Measurements from ENCODE around the gene OTC. TPM values are rescaled to one million over a fixed set of nuclear protein-coding genes. Genes with fewer than 3 reads are reported as not detected.

Gene OTC
- total RNA-seq, 1 donor from 2014 or later = not detected

DNA sequence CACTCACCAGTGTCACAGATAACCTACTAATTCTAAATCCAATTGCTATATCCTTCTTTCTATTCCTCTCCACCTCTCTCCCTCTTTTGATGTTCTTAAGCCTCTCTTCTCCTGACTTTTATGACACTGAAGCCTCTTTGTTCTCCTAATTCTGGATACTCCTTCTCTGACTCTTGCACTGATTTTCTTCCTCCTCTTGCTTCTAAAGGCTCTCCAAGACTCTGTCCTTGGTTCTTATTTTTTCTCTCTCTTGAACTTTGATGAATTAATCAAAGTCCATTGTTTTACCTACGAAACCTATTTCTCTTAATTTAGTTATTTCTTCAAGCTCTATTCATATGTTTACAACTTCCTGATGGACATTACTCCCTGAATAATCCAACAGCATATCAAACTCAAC is 113.3 kb downstream of the OTC start:
- no peak for DNase-seq (ENCODE audit: low spot score)

DNA sequence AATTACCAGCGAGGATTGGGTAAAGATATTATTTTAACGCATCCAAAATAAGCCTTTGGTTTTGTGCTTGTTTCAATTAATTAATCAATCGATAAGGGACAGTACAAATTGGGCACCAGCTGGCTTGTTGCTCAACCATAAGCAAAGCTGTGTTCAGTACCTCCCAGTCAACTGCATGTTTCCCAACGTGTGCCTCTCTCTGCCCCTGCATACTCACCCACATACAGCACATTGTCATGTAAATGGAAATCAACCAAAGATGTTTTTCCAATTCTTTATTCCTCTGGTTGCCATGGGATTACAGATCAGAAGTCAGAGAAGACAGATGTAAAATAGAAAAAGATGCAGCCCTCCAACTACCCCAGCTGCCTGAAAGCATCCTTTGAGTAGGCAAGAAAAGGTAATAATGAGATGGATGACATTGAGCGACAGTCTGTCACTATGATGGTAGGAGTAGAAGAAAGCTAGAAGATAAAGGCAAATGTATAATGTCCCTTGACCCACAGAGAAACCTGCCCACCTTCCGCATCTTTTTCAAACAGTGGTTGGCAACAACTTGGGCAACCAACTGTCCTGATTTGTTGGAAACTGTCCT is 116.3 kb downstream of the OTC start:
- DNase-seq (ENCODE audit: low spot score) = no peak

Other genes starting within 250 kb of the OTC start
- 410 TPM for gene SRPX, start 131.7 kb upstream of the OTC start, total RNA-seq
- 31.2 TPM for gene RPGR, start 25.1 kb upstream of the OTC start, total RNA-seq
- gene TSPAN7, start 208.9 kb downstream of the OTC start, total RNA-seq = 32.0 TPM